A673 (cell line): ENCODE data around the gene SAMD11. TPM values are rescaled to one million over a fixed set of nuclear protein-coding genes. Genes with fewer than 3 reads are reported as not detected.

Source experiments
- BruUV-seq: library from RNA; stranded (reverse); fragments of 400-500 nt; replicated peaks from 2 replicates; lab custom pipeline; 2021; lab: Mats Ljungman, UMichigan
- CTCF ChIA-PET: fragments of 300-600 bp; sonication (Branson Sonifier 250); formaldehyde crosslinking; loops from one replicate; lab custom pipeline; 2022; ENCODE audit warnings: antibody characterized with exemption; lab: Charles Lee
- POLR2A ChIA-PET: fragments of 300-600 bp; sonication (Branson Sonifier 250); formaldehyde crosslinking; loops from one replicate; lab custom pipeline; 2022; ENCODE audit warnings: antibody characterized with exemption; ENCODE audit not compliant: low non-redundant PET; lab: Charles Lee
- DNase-seq: peaks from one replicate; pipeline ENCODE4 v3.0.0-alpha.2; 2015; ENCODE audit warnings: low spot score
- H3K27ac ChIP-seq: fragments of 200-600 bp; sonication (generic); 2 replicates; pipeline ENCODE4 v1.5.1; 2016; ENCODE audit warnings: mixed run types, low read depth, mild to moderate bottlenecking, mixed read lengths, antibody characterized with exemption, low read length; ENCODE audit not compliant: poor library complexity, severe bottlenecking
- H3K27me3 ChIP-seq: fragments of 200-600 bp; sonication (generic); replicated peaks from 2 replicates; pipeline ENCODE4 v1.6.1; 2017; ENCODE audit warnings: mixed run types, low read depth, mild to moderate bottlenecking, mixed read lengths, antibody characterized with exemption, low read length; ENCODE audit not compliant: insufficient read depth, poor library complexity
- H3K36me3 ChIP-seq: fragments of 200-600 bp; sonication (generic); 2 replicates; pipeline ENCODE4 v1.6.1; 2016; ENCODE audit warnings: mixed run types, mild to moderate bottlenecking, mixed read lengths, antibody characterized with exemption, low read length; ENCODE audit not compliant: insufficient read depth, poor library complexity, severe bottlenecking
- H3K4me1 ChIP-seq: fragments of 200-600 bp; sonication (generic); 2 replicates; pipeline ENCODE4 v1.6.1; 2017; ENCODE audit warnings: mixed run types, mild to moderate bottlenecking, mixed read lengths, antibody characterized with exemption, low read length; ENCODE audit not compliant: insufficient read depth, poor library complexity, severe bottlenecking
- H3K4me3 ChIP-seq: fragments of 200-600 bp; sonication (generic); 2 replicates; pipeline ENCODE4 v1.5.1; 2016; ENCODE audit warnings: low read depth, mixed run types, mild to moderate bottlenecking, mixed read lengths, low read length; ENCODE audit not compliant: poor library complexity, severe bottlenecking
- H3K9me3 ChIP-seq: fragments of 200-600 bp; sonication (generic); 2 replicates; pipeline ENCODE4 v1.6.1; 2016; ENCODE audit warnings: mixed run types, low read depth, mild to moderate bottlenecking, mixed read lengths, antibody characterized with exemption, low read length; ENCODE audit not compliant: poor library complexity, severe bottlenecking
- CTCF ChIP-seq: fragments of 300-800, 200-600 bp; sonication (generic); conservative IDR thresholded peaks from 2 replicates; pipeline ENCODE4 v1.5.1; 2017; ENCODE audit warnings: low read depth, mild to moderate bottlenecking, antibody characterized with exemption, low read length, moderate library complexity, mixed read lengths
- EZH2 ChIP-seq: fragments of 200-600 bp; sonication (generic); IDR thresholded peaks from 2 replicates; pipeline ENCODE4 v1.6.1; 2017; ENCODE audit warnings: borderline replicate concordance, low read depth, mild to moderate bottlenecking, mixed read lengths, antibody characterized with exemption, low read length; ENCODE audit not compliant: poor library complexity, severe bottlenecking
- intact Hi-C: fragments of 100-400 bp; cut with micrococcal nuclease; formaldehyde crosslinking; loops from one replicate; pipeline ENCODE4 v1.10.0; 2022; ENCODE audit not compliant: unreplicated experiment
- total RNA-seq: library from RNA; stranded (reverse); gene quantifications from 2 replicates; pipeline ENCODE4 v1.2.3, GENCODE V29; 2021

SAMD11 gene
- total RNA-seq, 1 experiment from 2014 or later, result 28.4 TPM

GRCh38 chr1:915295-916172 is 8.2 kb upstream of the SAMD11 start:
- Histone ChIP-seq H3K36me3 (no peaks in the 10 kb centered on the region), H3K4me3 (no peak overlapping the region), H3K27me3 (no peaks in the 10 kb centered on the region), H3K27ac (no peak overlapping the region), H3K4me1 (peaks cover 38% of the 10 kb centered on the region), H3K9me3 (no peaks in the 10 kb centered on the region)
- intact Hi-C loops, result no loop called here
- BruUV-seq, result no TSS peak
- ChIA-PET CTCF (no interaction called here), POLR2A (no interaction called here)
- DNase-seq, result no peak
- TF ChIP-seq CTCF (no peak), EZH2 (no peak)

GRCh38 chr1:916173-917075 is 7.3 kb upstream of the SAMD11 start:
- POLR2A ChIA-PET, result no interaction called here
- intact Hi-C loops, result no loop called here
- Histone ChIP-seq H3K4me1 (peaks cover 38% of the 10 kb centered on the region), H3K4me3 (no peak overlapping the region), H3K36me3 (no peaks in the 10 kb centered on the region), H3K27ac (no peak overlapping the region), H3K27me3 (no peaks in the 10 kb centered on the region), H3K9me3 (no peaks in the 10 kb centered on the region)
- TF ChIP-seq CTCF (no peak), EZH2 (no peak)
- CTCF ChIA-PET, result no interaction called here
- peak; percentile 74 for DNase-seq
- BruUV-seq, result no TSS peak

- ChIA-PET POLR2A (no interaction called here), CTCF (no interaction called here)
- H3K36me3 ChIP-seq, result no peaks in the 10 kb centered on the region
- intact Hi-C loops, result no loop called here
- H3K4me1 ChIP-seq, result peaks cover 41% of the 10 kb centered on the region
- H3K4me3 ChIP-seq, result no peak overlapping the region
- TF ChIP-seq EZH2 (no peak), CTCF (no peak)
- no peaks in the 10 kb centered on the region for H3K27me3 ChIP-seq
- no TSS peak for BruUV-seq
- DNase-seq, result no peak
- no peaks in the 10 kb centered on the region for H3K9me3 ChIP-seq
- no peak overlapping the region for H3K27ac ChIP-seq
Measured at GRCh38 chr1:917076-917459, 6.7 kb upstream of the SAMD11 start.
